MCF 10A (cell line): ENCODE data around the gene ZNF236. TPM values are rescaled to one million over a fixed set of nuclear protein-coding genes. Genes with fewer than 3 reads are reported as not detected.
"Not testable (repeated sequence)": the region's sequence is repeated elsewhere in the genome, so short reads cannot be mapped to it uniquely, and the experiment has no call there.

Source experiments
- BruUV-seq: library from RNA; stranded (reverse); fragments of 400-500 nt; replicated peaks from 2 replicates; lab custom pipeline; 2021; lab: Mats Ljungman, UMichigan
- CTCF ChIA-PET: fragments of 300-600 bp; sonication (Branson Sonifier 250); formaldehyde crosslinking; extraction: SDS; loops from one replicate; lab custom pipeline; 2021; ENCODE audit warnings: antibody characterized with exemption, inconsistent platforms; lab: Yijun Ruan, JAX
- POLR2A ChIA-PET: fragments of 300-600, 350-650 bp; sonication (Branson Sonifier 250); formaldehyde crosslinking; extraction: SDS; loops from one replicate; lab custom pipeline; 2020; ENCODE audit warnings: antibody characterized with exemption, inconsistent platforms; lab: Yijun Ruan, JAX
- DNase-seq: peaks from one replicate; pipeline ENCODE4 v3.0.0-alpha.2; 2018; ENCODE audit not compliant: unreplicated experiment
- H3K27ac Mint-ChIP-seq: one replicate; pipeline ENCODE4 v1.8.0; 2022; ENCODE audit warnings: mild to moderate bottlenecking, low read depth, mixed read lengths; ENCODE audit not compliant: unreplicated experiment
- H3K27me3 Mint-ChIP-seq: one replicate; pipeline ENCODE4 v1.8.0; 2022; ENCODE audit warnings: mixed read lengths; ENCODE audit not compliant: insufficient read depth, unreplicated experiment
- H3K36me3 Mint-ChIP-seq: one replicate; pipeline ENCODE4 v1.8.0; 2022; ENCODE audit warnings: mild to moderate bottlenecking, moderate library complexity, mixed read lengths; ENCODE audit not compliant: insufficient read depth, unreplicated experiment
- H3K4me1 Mint-ChIP-seq: one replicate; pipeline ENCODE4 v1.8.0; 2022; ENCODE audit warnings: mixed read lengths; ENCODE audit not compliant: insufficient read depth, unreplicated experiment
- H3K4me3 Mint-ChIP-seq: one replicate; pipeline ENCODE4 v1.8.0; 2022; ENCODE audit warnings: mild to moderate bottlenecking, moderate library complexity, mixed read lengths; ENCODE audit not compliant: unreplicated experiment
- H3K9me3 Mint-ChIP-seq: one replicate; pipeline ENCODE4 v1.8.0; 2022; ENCODE audit warnings: mixed read lengths; ENCODE audit not compliant: unreplicated experiment
- intact Hi-C: fragments of 100-400 bp; cut with micrococcal nuclease; formaldehyde crosslinking; loops from 2 replicates; pipeline ENCODE4 v1.14.1; 2022
- total RNA-seq: library from RNA; stranded (reverse); gene quantifications from 2 replicates; pipeline ENCODE4 v1.2.3, GENCODE V29; 2022
- TF ChIP-seq, protein P1 (sequence below): fragments of 200-600 bp; IDR thresholded peaks from one replicate; pipeline ENCODE4 v1.8.0; 2022; ENCODE audit warnings: antibody characterized with exemption, mild to moderate bottlenecking; ENCODE audit not compliant: unreplicated experiment

ZNF236 gene
- total RNA-seq, 1 experiment from 2014 or later: 15.3 TPM

- CTCF ChIA-PET: interaction anchor here (0.5 to 4.2 kb wide), 70 partner anchors 8 to 1564 kb away, joined by 3 to 148 read pairs (median 5); no protein-coding TSS in a partner anchor
- no TSS peak for BruUV-seq
These were observed 18.5 kb upstream of the ZNF236 start for GRCh38 chr18:76803814-76804213.

DNA sequence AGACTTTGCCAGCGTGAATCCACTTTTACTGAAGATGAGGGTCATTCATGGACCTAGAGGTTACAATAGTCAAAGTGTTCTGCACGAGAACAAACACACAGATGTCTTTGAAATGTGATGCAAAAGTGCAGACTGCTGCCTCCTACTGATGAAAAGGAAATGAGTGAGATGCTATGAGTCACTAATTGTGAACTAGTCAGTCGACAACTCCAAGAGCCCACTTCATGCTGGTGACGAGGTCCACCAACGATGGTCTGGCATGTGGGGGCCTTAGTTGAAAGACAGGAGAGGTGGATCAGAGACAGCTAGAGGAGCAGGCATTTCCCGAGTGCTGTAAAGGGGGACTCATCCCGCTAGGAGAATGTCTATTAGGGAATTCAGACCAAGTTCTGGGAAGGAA, 17.1 kb upstream of the ZNF236 start:
- Mint-ChIP-seq H3K9me3 (no peaks in the 10 kb centered on the region), H3K36me3 (peaks cover 15% of the 10 kb centered on the region), H3K4me1 (peaks cover 29% of the 10 kb centered on the region), H3K4me3 (no peak overlapping the region), H3K27ac (peak overlapping the region; percentile 79), H3K27me3 (no peaks in the 10 kb centered on the region)
- ChIA-PET CTCF (interaction anchor here (0.9 to 1.5 kb wide), 3 partner anchors 14 to 178 kb away, joined by 3 to 8 read pairs (median 5); no protein-coding TSS in a partner anchor), POLR2A (interaction anchor here (1.1 to 4.1 kb wide), 2 partner anchors 8 to 16 kb away, joined by 4 to 65 read pairs; partner anchors contain the start of gene ZNF236)
- intact Hi-C loops: no loop called here
- peak; percentile 50 for DNase-seq
- TF ChIP-seq, protein P1, sequence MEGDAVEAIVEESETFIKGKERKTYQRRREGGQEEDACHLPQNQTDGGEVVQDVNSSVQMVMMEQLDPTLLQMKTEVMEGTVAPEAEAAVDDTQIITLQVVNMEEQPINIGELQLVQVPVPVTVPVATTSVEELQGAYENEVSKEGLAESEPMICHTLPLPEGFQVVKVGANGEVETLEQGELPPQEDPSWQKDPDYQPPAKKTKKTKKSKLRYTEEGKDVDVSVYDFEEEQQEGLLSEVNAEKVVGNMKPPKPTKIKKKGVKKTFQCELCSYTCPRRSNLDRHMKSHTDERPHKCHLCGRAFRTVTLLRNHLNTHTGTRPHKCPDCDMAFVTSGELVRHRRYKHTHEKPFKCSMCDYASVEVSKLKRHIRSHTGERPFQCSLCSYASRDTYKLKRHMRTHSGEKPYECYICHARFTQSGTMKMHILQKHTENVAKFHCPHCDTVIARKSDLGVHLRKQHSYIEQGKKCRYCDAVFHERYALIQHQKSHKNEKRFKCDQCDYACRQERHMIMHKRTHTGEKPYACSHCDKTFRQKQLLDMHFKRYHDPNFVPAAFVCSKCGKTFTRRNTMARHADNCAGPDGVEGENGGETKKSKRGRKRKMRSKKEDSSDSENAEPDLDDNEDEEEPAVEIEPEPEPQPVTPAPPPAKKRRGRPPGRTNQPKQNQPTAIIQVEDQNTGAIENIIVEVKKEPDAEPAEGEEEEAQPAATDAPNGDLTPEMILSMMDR: no peak
- no TSS peak for BruUV-seq

More at GRCh38 chr18:76803814-76804213, 18.5 kb upstream of the ZNF236 start:
- intact Hi-C loops: loop anchor here (2.0 kb wide), 3 partner anchors 71 to 899 kb away; no protein-coding TSS in a partner anchor
- POLR2A ChIA-PET: interaction anchor here (0.6 to 3.3 kb wide), 5 partner anchors 17 to 180 kb away, joined by 3 to 30 read pairs (median 5); partner anchors contain the start of gene ZNF236
- no peaks in the 10 kb centered on the region for H3K27me3 Mint-ChIP-seq
- H3K27ac Mint-ChIP-seq: no peak overlapping the region
- peak; percentile 84 for DNase-seq
- peaks cover 29% of the 10 kb centered on the region for H3K4me1 Mint-ChIP-seq
- peaks cover 4% of the 10 kb centered on the region for H3K9me3 Mint-ChIP-seq
- TF ChIP-seq, protein P1: peak; percentile 74
- peaks cover 7% of the 10 kb centered on the region for H3K36me3 Mint-ChIP-seq
- H3K4me3 Mint-ChIP-seq: no peak overlapping the region

DNA sequence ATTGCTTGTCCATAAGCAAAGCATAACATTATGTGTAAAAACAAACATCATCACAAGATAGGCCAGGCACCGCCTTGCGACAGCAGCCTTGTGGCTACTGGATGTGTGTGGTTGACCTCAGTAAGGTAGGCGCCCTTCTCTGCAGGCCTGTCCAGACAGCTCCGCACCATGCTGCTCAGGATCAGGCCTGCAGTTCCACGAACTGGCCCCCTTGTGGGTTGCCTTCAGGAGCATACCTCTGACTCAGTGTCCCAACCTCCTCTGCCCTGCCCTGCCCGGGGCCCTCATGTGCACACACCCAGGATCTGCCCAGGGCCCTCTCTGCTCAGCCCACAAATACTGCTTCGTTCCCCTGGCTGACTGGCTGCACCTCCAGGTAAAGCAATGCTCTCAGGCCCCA, 16.1 kb upstream of the ZNF236 start:
- ChIA-PET POLR2A (interaction anchor here (1.0 to 4.1 kb wide), 3 partner anchors 15 to 178 kb away, joined by 3 to 65 read pairs (median 3); partner anchors contain the start of gene ZNF236), CTCF (interaction anchor here (0.6 to 2.8 kb wide), 9 partner anchors 13 to 1555 kb away, joined by 3 to 27 read pairs (median 4); no protein-coding TSS in a partner anchor)
- no peaks in the 10 kb centered on the region for H3K27me3 Mint-ChIP-seq
- intact Hi-C loops: no loop called here
- DNase-seq: peak; percentile 81
- TF ChIP-seq, protein P1: no peak
- peak overlapping the region; percentile 79 for H3K27ac Mint-ChIP-seq
- no peaks in the 10 kb centered on the region for H3K9me3 Mint-ChIP-seq
- BruUV-seq: no TSS peak
- H3K4me3 Mint-ChIP-seq: no peak overlapping the region
- peaks cover 29% of the 10 kb centered on the region for H3K4me1 Mint-ChIP-seq
- H3K36me3 Mint-ChIP-seq: peaks cover 15% of the 10 kb centered on the region

DNA sequence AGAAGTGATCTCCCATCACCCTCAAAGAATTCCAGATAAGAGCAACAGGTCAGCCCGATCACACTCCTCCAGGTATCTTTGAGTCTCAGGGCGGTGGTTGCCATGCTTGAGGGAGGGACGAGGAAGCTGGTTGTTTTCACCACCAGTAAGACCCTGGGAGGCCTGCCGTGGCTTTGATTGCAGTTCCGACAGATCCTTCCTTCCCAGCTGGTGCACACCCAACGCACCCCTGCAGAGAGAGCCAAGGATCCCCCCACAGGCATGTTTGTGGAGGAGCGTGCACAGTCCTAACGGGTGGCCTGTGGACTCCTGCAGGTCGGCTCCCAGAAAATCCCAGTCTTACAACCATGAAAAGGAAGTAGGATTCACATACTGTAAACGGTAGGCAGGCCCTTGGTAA, 13.8 kb upstream of the ZNF236 start:
- CTCF ChIA-PET: interaction anchor here (0.5 to 2.8 kb wide), 2 partner anchors 11 to 1571 kb away, joined by 3 to 27 read pairs; no protein-coding TSS in a partner anchor

GRCh38 chr18:76811530-76811929, 10.8 kb upstream of the ZNF236 start:
- H3K9me3 Mint-ChIP-seq, H3K27ac Mint-ChIP-seq, BruUV-seq, intact Hi-C loops, DNase-seq, H3K4me3 Mint-ChIP-seq, H3K27me3 Mint-ChIP-seq: not testable (repeated sequence)
- Mint-ChIP-seq H3K4me1 (peaks cover 15% of the 10 kb centered on the region), H3K36me3 (peaks cover 30% of the 10 kb centered on the region)
- ChIA-PET CTCF (interaction anchor here (0.6 to 2.8 kb wide), 2 partner anchors 9 to 805 kb away, joined by 3 to 27 read pairs; no protein-coding TSS in a partner anchor), POLR2A (interaction anchor here (0.6 to 1.8 kb wide), 2 partner anchors 11 to 17 kb away, joined by 4 to 5 read pairs; partner anchors contain the start of gene ZNF236)

More for the DNA sequence above, 13.8 kb upstream of the ZNF236 start:
- intact Hi-C loops: no loop called here
- H3K27me3 Mint-ChIP-seq: no peaks in the 10 kb centered on the region
- peaks cover 15% of the 10 kb centered on the region for H3K36me3 Mint-ChIP-seq
- no peak for DNase-seq
- H3K4me1 Mint-ChIP-seq: peaks cover 28% of the 10 kb centered on the region
- BruUV-seq: no TSS peak
- no peaks in the 10 kb centered on the region for H3K9me3 Mint-ChIP-seq
- no peak overlapping the region for H3K27ac Mint-ChIP-seq
- POLR2A ChIA-PET: interaction anchor here (0.6 to 4.1 kb wide), 3 partner anchors 12 to 255 kb away, joined by 3 to 65 read pairs (median 3); partner anchors contain the start of gene ZNF236
- TF ChIP-seq, protein P1: no peak
- H3K4me3 Mint-ChIP-seq: no peak overlapping the region
